H1 (cell line): ENCODE results near the gene CP. TPM values are rescaled to one million over a fixed set of nuclear protein-coding genes. Genes with fewer than 3 reads are reported as not detected.

Source experiments
- CTCF ChIA-PET: fragments of 300-600 bp; sonication (Branson Sonifier 250); formaldehyde crosslinking; loops from one replicate; lab custom pipeline; 2021; ENCODE audit not compliant: partially characterized antibody; lab: Charles Lee
- POLR2A ChIA-PET: fragments of 300-600 bp; sonication (Branson Sonifier 250); formaldehyde crosslinking; loops from one replicate; lab custom pipeline; 2021; ENCODE audit warnings: inconsistent platforms; ENCODE audit not compliant: partially characterized antibody; lab: Charles Lee
- DNase-seq, 2 experiments: peaks; one replicate each; pipeline versions ENCODE4 v3.0.0 to v3.0.0-alpha.2; 2010 to 2022; ENCODE audit warnings: low spot score in 2 of 2, low read depth in 1 of 2, mixed read lengths in 1 of 2
- FAIRE-seq: peaks from 2 replicates; lab custom pipeline; 2011; peaks lifted over from hg19 to GRCh38; lab: Jason Lieb, UNC
- H2AFZ ChIP-seq: 2 replicates; pipeline ENCODE4 v1.8.1; 2012; ENCODE audit warnings: low read length, inconsistent platforms
- H2AK5ac ChIP-seq: 2 replicates; pipeline ENCODE4 v1.6.1; 2013; ENCODE audit warnings: low read depth, low read length
- H2BK120ac ChIP-seq: replicated peaks from 2 replicates; pipeline ENCODE3; 2013; ENCODE audit warnings: low read depth, low read length, inconsistent platforms
- H2BK12ac ChIP-seq: 2 replicates; pipeline ENCODE4 v1.6.1; 2013; ENCODE audit warnings: low read depth, low read length
- H2BK15ac ChIP-seq: 2 replicates; pipeline ENCODE4 v1.6.1; 2013; ENCODE audit warnings: low read length
- H2BK20ac ChIP-seq: 2 replicates; pipeline ENCODE4 v1.6.1; 2013; ENCODE audit warnings: low read length
- H2BK5ac ChIP-seq: 2 replicates; pipeline ENCODE4 v1.6.1; 2013; ENCODE audit warnings: low read depth, low read length
- H3K14ac ChIP-seq: 2 replicates; pipeline ENCODE4 v1.6.1; 2013; ENCODE audit warnings: inconsistent platforms; ENCODE audit not compliant: insufficient read length
- H3K18ac ChIP-seq: 2 replicates; pipeline ENCODE4 v1.6.1; 2013; ENCODE audit warnings: low read length; ENCODE audit errors: extremely low read depth
- H3K23ac ChIP-seq: 2 replicates; pipeline ENCODE4 v1.6.1; 2013; ENCODE audit warnings: inconsistent platforms; ENCODE audit not compliant: insufficient read length
- H3K23me2 ChIP-seq: 2 replicates; pipeline ENCODE4 v1.6.1; 2013; ENCODE audit warnings: low read depth, low read length
- H3K27ac ChIP-seq: 2 replicates; pipeline ENCODE4 v1.6.1; 2011; ENCODE audit warnings: low read depth, low read length, inconsistent platforms
- H3K27me3 ChIP-seq, 4 experiments: replicated peaks in 1 of 4; 1 replicate in 1 of 4; 2 replicates in 3 of 4; pipeline versions ENCODE4 v1.6.1 to v1.8.1; 2011 to 2013; ENCODE audit warnings: low read length in 3 of 4, mild to moderate bottlenecking in 3 of 4, inconsistent platforms in 2 of 4, mixed read lengths in 2 of 4, moderate library complexity in 1 of 4; ENCODE audit not compliant: control insufficient read depth in 3 of 4, insufficient read depth in 3 of 4; ENCODE audit errors: extremely low read depth in 1 of 4
- H3K36me3 ChIP-seq, 4 experiments: 2 replicates each; pipeline versions ENCODE4 v1.6.1 to v1.8.1; 2011 to 2013; ENCODE audit warnings: mild to moderate bottlenecking in 4 of 4, low read length in 3 of 4, moderate library complexity in 2 of 4, control low read depth in 1 of 4, inconsistent platforms in 1 of 4; ENCODE audit not compliant: insufficient read depth in 4 of 4, control insufficient read depth in 2 of 4
- H3K4ac ChIP-seq: replicated peaks from 2 replicates; pipeline ENCODE3; 2013; ENCODE audit warnings: low read length, low read depth, mixed read lengths, inconsistent platforms; ENCODE audit not compliant: insufficient read length
- H3K4me1 ChIP-seq, 4 experiments: replicated peaks in 1 of 4; 1 replicate in 1 of 4; 2 replicates in 3 of 4; pipeline versions ENCODE4 v1.6.1 to v1.8.1; 2011 to 2013; ENCODE audit warnings: low read length in 3 of 4, inconsistent platforms in 2 of 4, mixed read lengths in 1 of 4; ENCODE audit not compliant: insufficient read depth in 4 of 4, control insufficient read depth in 3 of 4
- H3K4me2 ChIP-seq, 2 experiments: 2 replicates each; pipeline versions ENCODE4 v1.6.1 to v1.8.1; 2011 to 2013; ENCODE audit warnings: low read depth in 2 of 2, low read length in 2 of 2, control low read depth in 1 of 2, inconsistent platforms in 1 of 2, mild to moderate bottlenecking in 1 of 2; ENCODE audit not compliant: insufficient read depth in 1 of 2
- H3K4me3 ChIP-seq, 4 experiments: fragments of 200-600, 300-600 bp in 1 of 4; sonication (generic), shearing (Covaris generic), sonication (Bioruptor Twin) in 1 of 4; 2 replicates each; pipeline versions ENCODE4 v1.5.1 to v1.8.1; 2011 to 2016; ENCODE audit warnings: low read length in 4 of 4, low read depth in 3 of 4, control low read depth in 2 of 4, inconsistent platforms in 2 of 4, mild to moderate bottlenecking in 2 of 4, mixed read lengths in 1 of 4, moderate library complexity in 1 of 4; ENCODE audit not compliant: insufficient read depth in 2 of 4; ENCODE audit errors: extremely low read depth in 1 of 4
- H3K56ac ChIP-seq: replicated peaks from 2 replicates; pipeline ENCODE3; 2013; ENCODE audit warnings: low read depth, mild to moderate bottlenecking, mixed read lengths, low read length, inconsistent platforms; ENCODE audit not compliant: insufficient read length
- H3K79me1 ChIP-seq: 2 replicates; pipeline ENCODE4 v1.6.1; 2013; ENCODE audit warnings: low read depth, low read length, control low read depth
- H3K79me2 ChIP-seq, 2 experiments: 2 replicates each; pipeline versions ENCODE4 v1.6.1 to v1.8.1; 2012 to 2013; ENCODE audit warnings: low read length in 2 of 2, mild to moderate bottlenecking in 2 of 2, inconsistent platforms in 1 of 2; ENCODE audit not compliant: insufficient read depth in 2 of 2, control insufficient read depth in 1 of 2
- H3K9ac ChIP-seq, 4 experiments: replicated peaks in 1 of 4; 1 replicate in 1 of 4; 2 replicates in 3 of 4; pipeline versions ENCODE4 v1.6.1 to v1.8.1; 2011 to 2013; ENCODE audit warnings: low read depth in 3 of 4, low read length in 3 of 4, control low read depth in 2 of 4, mild to moderate bottlenecking in 2 of 4, moderate library complexity in 2 of 4, inconsistent platforms in 1 of 4; ENCODE audit errors: extremely low read depth in 1 of 4
- H3K9me3 ChIP-seq, 2 experiments: 2 replicates each; pipeline versions ENCODE4 v1.6.1 to v1.8.1; 2012 to 2013; ENCODE audit warnings: mild to moderate bottlenecking in 2 of 2, moderate library complexity in 2 of 2, control low read depth in 1 of 2, inconsistent platforms in 1 of 2, low read depth in 1 of 2, low read length in 1 of 2, mixed read lengths in 1 of 2; ENCODE audit not compliant: insufficient read depth in 2 of 2
- H4K20me1 ChIP-seq, 2 experiments: replicated peaks in 1 of 2; 2 replicates each; pipeline versions ENCODE3 to v1.8.1; 2011 to 2013; ENCODE audit warnings: inconsistent platforms in 2 of 2, low read length in 2 of 2, mild to moderate bottlenecking in 1 of 2; ENCODE audit not compliant: insufficient read depth in 2 of 2, control insufficient read depth in 1 of 2
- H4K5ac ChIP-seq: 2 replicates; pipeline ENCODE4 v1.6.1; 2013; ENCODE audit warnings: low read length, low read depth, mixed read lengths, inconsistent platforms; ENCODE audit not compliant: insufficient read length
- H4K8ac ChIP-seq: 2 replicates; pipeline ENCODE4 v1.8.0; 2013; ENCODE audit warnings: mild to moderate bottlenecking, moderate library complexity, low read length, inconsistent platforms; ENCODE audit not compliant: insufficient read depth; ENCODE audit errors: extremely low read depth
- H4K91ac ChIP-seq: replicated peaks from 2 replicates; pipeline ENCODE3; 2013; ENCODE audit warnings: low read length, mixed read lengths, inconsistent platforms; ENCODE audit not compliant: insufficient read length
- CEBPB ChIP-seq: IDR thresholded peaks from 2 replicates; pipeline ENCODE4 v1.6.1; 2012; ENCODE audit warnings: low read depth, low read length
- PHF8 ChIP-seq: fragments of 200-600 bp; sonication (generic); conservative IDR thresholded peaks from 2 replicates; pipeline ENCODE4 v1.7.1; 2012; ENCODE audit warnings: low read depth, mild to moderate bottlenecking, inconsistent platforms, low read length, moderate library complexity
- POLR2AphosphoS5 ChIP-seq: IDR thresholded peaks from 2 replicates; pipeline ENCODE4 v1.6.1; 2011; ENCODE audit warnings: low read depth, low read length
- POU5F1 ChIP-seq: IDR thresholded peaks from 2 replicates; pipeline ENCODE4 v1.6.1; 2011; ENCODE audit warnings: low read depth, mild to moderate bottlenecking, low read length, moderate library complexity
- SP1 ChIP-seq: IDR thresholded peaks from 2 replicates; pipeline ENCODE4 v1.6.1; 2011; ENCODE audit warnings: low read depth, low read length
- WGBS, 2 experiments: shearing (Covaris generic) in 1 of 2; methylation state at CpG; one replicate each; pipeline versions ENCODE4 v1.1.6 to v1.1.7; 2013 to 2015; ENCODE audit warnings: low lambda C conversion rate in 2 of 2, mixed read lengths in 2 of 2, inconsistent platforms in 1 of 2, low coverage in 1 of 2, missing lambda C conversion rate in 1 of 2; ENCODE audit not compliant: insufficient replicate concordance in 2 of 2, insufficient coverage in 1 of 2, insufficient read length in 1 of 2; ENCODE audit errors: extremely low coverage in 1 of 2, missing lambda C conversion rate in 1 of 2; 5-methylcytosine and 5-hydroxymethylcytosine counted together
- polyA plus RNA-seq, 7 experiments: library from polyadenylated mRNA; depleted of rRNA in 3 of 7; stranded (reverse) in 5 of 7; unstranded in 2 of 7; fragments of >200 nt in 5 of 7; fragments of 200-250 nt in 2 of 7; gene quantifications; 1 replicate in 5 of 7; 2 replicates in 1 of 7; 4 replicates in 1 of 7; pipeline versions ENCODE4 v1.2.1 to v1.2.3, GENCODE V29; 2011 to 2013; ENCODE audit warnings: missing spikeins in 2 of 7, mixed read lengths in 2 of 7
- total RNA-seq: library from RNA; stranded (reverse); fragmentation: NEBNext Ultra II Directional; extraction: Animal tissue kit (Norgen Biotek cat#: 25700); gene quantifications from 2 replicates; pipeline ENCODE4 v1.2.1, GENCODE V29; 2021

The CP gene
- total and polyA plus RNA-seq, 2 of the 8 experiments (the other 6 are each of a cell fraction or from before 2014, with no cell fraction given): 0.32 to 2.6 TPM

DNA sequence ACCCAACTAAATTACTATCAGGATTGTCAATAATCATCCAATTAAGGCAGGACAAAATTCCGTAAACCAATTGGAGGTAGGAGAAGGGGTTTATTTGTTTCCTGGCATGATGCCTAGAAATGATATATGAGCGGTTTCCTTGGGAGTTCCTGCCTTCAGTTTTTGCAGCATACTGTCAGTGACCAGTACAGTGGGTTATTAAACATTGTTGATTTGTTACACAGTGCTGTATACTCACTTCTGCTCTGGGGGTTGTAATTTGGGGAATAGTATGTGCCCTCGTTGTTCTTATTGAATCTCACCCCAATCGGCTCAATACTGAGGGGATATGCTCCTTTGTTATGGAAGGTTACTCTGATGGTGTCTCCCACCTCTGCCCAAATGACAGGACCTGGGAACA, 22.2 kb downstream of the CP start:
- ChIA-PET CTCF (no interaction called here), POLR2A (no interaction called here)
- Histone ChIP-seq H3K27ac (peak overlapping the region; percentile 36; the same call in 1 of the 2 replicates), H3K9ac (no peak overlapping the region), H3K56ac (peak overlapping the region; percentile 52), H3K27me3 (no peaks in the 10 kb centered on the region), H4K20me1 (no peaks in the 10 kb centered on the region), H2AK5ac (no peak overlapping the region), H3K23ac (no peak overlapping the region), H2BK15ac (no peak overlapping the region), H3K79me1 (no peaks in the 10 kb centered on the region), H4K5ac (peak overlapping the region; percentile 97), H3K79me2 (no peaks in the 10 kb centered on the region), H2BK12ac (peak overlapping the region; percentile 10), H3K4me2 (peak overlapping the region in 1 of 2 experiments; percentile 48; a peak in 2 of 4 replicates), H2BK120ac (peak overlapping the region; percentile 100), H2AFZ (peak overlapping the region; percentile 3; the same call in 1 of the 2 replicates), H4K91ac (peak overlapping the region; percentile 61), H3K14ac (no peak overlapping the region), H3K4me3 (peak overlapping the region in 1 of 4 experiments; percentile 23; a peak in 1 of 8 replicates), H3K18ac (peak overlapping the region; percentile 90), H3K4me1 (peaks cover 8 to 20% (median 19%) of the 10 kb centered on the region in 4 experiments), H3K4ac (peak overlapping the region; percentile 40), H2BK20ac (peak overlapping the region; percentile 56), H4K8ac (no peak overlapping the region), H2BK5ac (peak overlapping the region; percentile 99; the same call in 1 of the 2 replicates), H3K23me2 (no peaks in the 10 kb centered on the region), H3K9me3 (no peaks in the 10 kb centered on the region), H3K36me3 (no peaks in the 10 kb centered on the region)
- no peak for TF ChIP-seq POU5F1
- TF ChIP-seq CEBPB: no peak
- no peak for TF ChIP-seq PHF8
- no peak for TF ChIP-seq POLR2AphosphoS5
- no peak for TF ChIP-seq SP1
- FAIRE-seq (no peak), DNase-seq (no peak)
- WGBS, 2 experiments: 33% methylated on average over 4 of the region's 4 CpGs; no CpG with 5 or more reads in 1 of the 2 experiments
